ENCODE results near the gene LMO3. TPM values are rescaled to one million over a fixed set of nuclear protein-coding genes. Genes with fewer than 3 reads are reported as not detected.

Gene LMO3
- total and polyA plus RNA-seq, 2 of the 8 experiments (the other 6 are each of a cell fraction or from before 2014, with no cell fraction given) = 4.7 to 16.7 TPM

- TF ChIP-seq GABPA (IDR thresholded peaks at IDR 0.05; ENCODE audit: borderline replicate concordance, insufficient read depth, low read length) (no peak), GTF2F1 (IDR thresholded peaks at IDR 0.05; ENCODE audit: borderline replicate concordance, low read depth, low read length) (no peak)
Measured at GRCh38 chr12:16626991-16627390, 21.0 kb upstream of the LMO3 start (continued).

Data from H1 (cell line).